GM18520 (cell line): ENCODE results near the gene FGB.
A peak's percentile ranks its signal among the peaks of the same experiment; 100 is the strongest.
"Not testable (repeated sequence)": the region's sequence is repeated elsewhere in the genome, so short reads cannot be mapped to it uniquely, and the experiment has no call there.

Source experiments
- ATAC-seq: cut with Tn5 transposase; IDR thresholded peaks from one replicate; pipeline ENCODE4 v1.9.1; 2021; ENCODE audit not compliant: unreplicated experiment

Gene FGB

GRCh38 chr4:154594343-154594742 lies 31.5 kb downstream of the FGB start:
- not testable (repeated sequence) for ATAC-seq

- no peak for ATAC-seq
These were observed 33.0 kb downstream of the FGB start for GRCh38 chr4:154595807-154596206.

GRCh38 chr4:154597281-154597680 lies 34.5 kb downstream of the FGB start:
- not testable (repeated sequence) for ATAC-seq

- no peak for ATAC-seq
These were observed 35.3 kb downstream of the FGB start for GRCh38 chr4:154597798-154598774.

GRCh38 chr4:154602404-154603020 lies 39.7 kb downstream of the FGB start:
- ATAC-seq, result no peak

GRCh38 chr4:154603033-154603943 lies 40.5 kb downstream of the FGB start:
- no peak for ATAC-seq

- no peak for ATAC-seq
These were observed 41.9 kb downstream of the FGB start for GRCh38 chr4:154604696-154605200.

- ATAC-seq, result no peak
These were observed 44.2 kb downstream of the FGB start for GRCh38 chr4:154606728-154607723.

GRCh38 chr4:154608361-154609252 lies 45.8 kb downstream of the FGB start:
- ATAC-seq, result no peak

- no peak for ATAC-seq
These were observed 46.7 kb downstream of the FGB start for GRCh38 chr4:154609532-154609931.

- ATAC-seq, result no peak
These were observed 47.8 kb downstream of the FGB start for GRCh38 chr4:154610582-154610981.

GRCh38 chr4:154611833-154612232 lies 49.0 kb downstream of the FGB start:
- ATAC-seq, result no peak

GRCh38 chr4:154612472-154613414 lies 49.9 kb downstream of the FGB start, which contains the start of gene FGG:
FGG (minus strand) TSS chr4:154612656; CDS start chr4:154612609, 47 bp downstream.
- ATAC-seq, result no peak

- no peak for ATAC-seq
These were observed 51.5 kb downstream of the FGB start for GRCh38 chr4:154614306-154614705.

GRCh38 chr4:154615211-154615610 lies 52.4 kb downstream of the FGB start:
- ATAC-seq, result no peak

GRCh38 chr4:154616287-154616686 lies 53.5 kb downstream of the FGB start:
- no peak for ATAC-seq

- peak; percentile 83 for ATAC-seq
These were observed 53.9 kb downstream of the FGB start for GRCh38 chr4:154616731-154617130.
